MCF 10A (cell line): ENCODE results near the gene KLHL5. TPM values are rescaled to one million over a fixed set of nuclear protein-coding genes. Genes with fewer than 3 reads are reported as not detected.

ENCODE experiments used
- BruUV-seq: library from RNA; stranded (reverse); fragments of 400-500 nt; replicated peaks from 2 replicates; lab custom pipeline; 2021; lab: Mats Ljungman, UMichigan
- CTCF ChIA-PET: fragments of 300-600 bp; sonication (Branson Sonifier 250); formaldehyde crosslinking; extraction: SDS; loops from one replicate; lab custom pipeline; 2021; ENCODE audit warnings: antibody characterized with exemption, inconsistent platforms; lab: Yijun Ruan, JAX
- POLR2A ChIA-PET: fragments of 300-600, 350-650 bp; sonication (Branson Sonifier 250); formaldehyde crosslinking; extraction: SDS; loops from one replicate; lab custom pipeline; 2020; ENCODE audit warnings: antibody characterized with exemption, inconsistent platforms; lab: Yijun Ruan, JAX
- DNase-seq: peaks from one replicate; pipeline ENCODE4 v3.0.0-alpha.2; 2018; ENCODE audit not compliant: unreplicated experiment
- H3K27ac Mint-ChIP-seq: one replicate; pipeline ENCODE4 v1.8.0; 2022; ENCODE audit warnings: mild to moderate bottlenecking, low read depth, mixed read lengths; ENCODE audit not compliant: unreplicated experiment
- H3K27me3 Mint-ChIP-seq: one replicate; pipeline ENCODE4 v1.8.0; 2022; ENCODE audit warnings: mixed read lengths; ENCODE audit not compliant: insufficient read depth, unreplicated experiment
- H3K36me3 Mint-ChIP-seq: one replicate; pipeline ENCODE4 v1.8.0; 2022; ENCODE audit warnings: mild to moderate bottlenecking, moderate library complexity, mixed read lengths; ENCODE audit not compliant: insufficient read depth, unreplicated experiment
- H3K4me1 Mint-ChIP-seq: one replicate; pipeline ENCODE4 v1.8.0; 2022; ENCODE audit warnings: mixed read lengths; ENCODE audit not compliant: insufficient read depth, unreplicated experiment
- H3K4me3 Mint-ChIP-seq: one replicate; pipeline ENCODE4 v1.8.0; 2022; ENCODE audit warnings: mild to moderate bottlenecking, moderate library complexity, mixed read lengths; ENCODE audit not compliant: unreplicated experiment
- H3K9me3 Mint-ChIP-seq: one replicate; pipeline ENCODE4 v1.8.0; 2022; ENCODE audit warnings: mixed read lengths; ENCODE audit not compliant: unreplicated experiment
- CTCF ChIP-seq: fragments of 200-600 bp; IDR thresholded peaks from one replicate; pipeline ENCODE4 v1.8.0; 2022; ENCODE audit warnings: antibody characterized with exemption, mild to moderate bottlenecking; ENCODE audit not compliant: unreplicated experiment
- intact Hi-C: fragments of 100-400 bp; cut with micrococcal nuclease; formaldehyde crosslinking; loops from 2 replicates; pipeline ENCODE4 v1.14.1; 2022
- total RNA-seq: library from RNA; stranded (reverse); gene quantifications from 2 replicates; pipeline ENCODE4 v1.2.3, GENCODE V29; 2022

KLHL5 gene
- total RNA-seq, 1 experiment from 2014 or later = 59.2 TPM

- DNase-seq = no peak
- H3K36me3 Mint-ChIP-seq = peaks cover 11% of the 10 kb centered on the region
- intact Hi-C loops = no loop called here
- POLR2A ChIA-PET = interaction anchor here (0.6 to 2.0 kb wide), 3 partner anchors 8 to 151 kb away, joined by 3 to 9 read pairs (median 5); no protein-coding TSS in a partner anchor
- no peaks in the 10 kb centered on the region for H3K27me3 Mint-ChIP-seq
- no peak overlapping the region for H3K4me3 Mint-ChIP-seq
- no TSS peak for BruUV-seq
- H3K9me3 Mint-ChIP-seq = no peaks in the 10 kb centered on the region
- no peak overlapping the region for H3K27ac Mint-ChIP-seq
- CTCF ChIA-PET = interaction anchor here (0.8 to 1.8 kb wide), 2 partner anchors 81 to 83 kb away, joined by 7 to 9 read pairs; no protein-coding TSS in a partner anchor
- TF ChIP-seq CTCF = no peak
- H3K4me1 Mint-ChIP-seq = peaks cover 17% of the 10 kb centered on the region
Observed at GRCh38 chr4:39050590-39050989, 11.4 kb upstream of the KLHL5 start.

GRCh38 chr4:39051492-39051891 is 10.5 kb upstream of the KLHL5 start:
- POLR2A ChIA-PET = interaction anchor here (2.0 kb wide), 1 partner anchor 9 kb away, joined by 9 read pairs; no protein-coding TSS in a partner anchor
- no TSS peak for BruUV-seq
- H3K4me3 Mint-ChIP-seq = no peak overlapping the region
- H3K27ac Mint-ChIP-seq = no peak overlapping the region
- H3K36me3 Mint-ChIP-seq = peaks cover 2% of the 10 kb centered on the region
- intact Hi-C loops = no loop called here
- no peaks in the 10 kb centered on the region for H3K27me3 Mint-ChIP-seq
- H3K9me3 Mint-ChIP-seq = no peaks in the 10 kb centered on the region
- H3K4me1 Mint-ChIP-seq = peaks cover 10% of the 10 kb centered on the region
- no peak for DNase-seq
- CTCF ChIA-PET = interaction anchor here (1.3 to 1.8 kb wide), 2 partner anchors 82 to 84 kb away, joined by 3 to 9 read pairs; no protein-coding TSS in a partner anchor
- no peak for TF ChIP-seq CTCF

GRCh38 chr4:39053983-39054382 is 8.0 kb upstream of the KLHL5 start:
- intact Hi-C loops = no loop called here
- H3K4me3 Mint-ChIP-seq = no peak overlapping the region
- no peaks in the 10 kb centered on the region for H3K36me3 Mint-ChIP-seq
- no TSS peak for BruUV-seq
- no peak for DNase-seq
- no peak overlapping the region for H3K27ac Mint-ChIP-seq
- ChIA-PET POLR2A (interaction anchor here (1.0 to 3.1 kb wide), 3 partner anchors 8 to 16 kb away, joined by 3 to 12 read pairs (median 6); no protein-coding TSS in a partner anchor), CTCF (interaction anchor here (0.6 to 1.6 kb wide), 2 partner anchors 29 to 152 kb away, joined by 3 read pairs; no protein-coding TSS in a partner anchor)
- no peaks in the 10 kb centered on the region for H3K9me3 Mint-ChIP-seq
- H3K27me3 Mint-ChIP-seq = no peaks in the 10 kb centered on the region
- no peak for TF ChIP-seq CTCF
- peaks cover 5% of the 10 kb centered on the region for H3K4me1 Mint-ChIP-seq

GRCh38 chr4:39054497-39054896 is 7.5 kb upstream of the KLHL5 start:
- Mint-ChIP-seq H3K27me3 (no peaks in the 10 kb centered on the region), H3K4me3 (no peak overlapping the region), H3K9me3 (no peaks in the 10 kb centered on the region), H3K36me3 (no peaks in the 10 kb centered on the region), H3K27ac (no peak overlapping the region), H3K4me1 (peaks cover 5% of the 10 kb centered on the region)
- POLR2A ChIA-PET = interaction anchor here (1.0 to 3.1 kb wide), 2 partner anchors 8 to 16 kb away, joined by 3 to 12 read pairs; no protein-coding TSS in a partner anchor
- CTCF ChIA-PET = interaction anchor here (0.6 to 1.6 kb wide), 2 partner anchors 80 to 153 kb away, joined by 3 read pairs; no protein-coding TSS in a partner anchor
- no peak for DNase-seq
- BruUV-seq = no TSS peak
- no peak for TF ChIP-seq CTCF
- intact Hi-C loops = no loop called here
